Activated CD4-positive, alpha-beta T cell treated with anti-CD3 and anti-CD28 coated beads, Interleukin-2, amount 10 ng/mL, durations not matched to agents 24 days and 14 days (primary cell): ENCODE results near the gene CFAP91. TPM values are rescaled to one million over a fixed set of nuclear protein-coding genes. Genes with fewer than 3 reads are reported as not detected.

Source experiments
- DNase-seq: peaks from one replicate; pipeline ENCODE4 v3.0.0; 2022
- H3K27ac Mint-ChIP-seq: one replicate; pipeline ENCODE4 v1.8.0; 2022; ENCODE audit warnings: mild to moderate bottlenecking, mixed read lengths
- H3K27me3 Mint-ChIP-seq: one replicate; pipeline ENCODE4 v1.8.0; 2022; ENCODE audit warnings: mixed read lengths
- H3K36me3 Mint-ChIP-seq: one replicate; pipeline ENCODE4 v1.8.0; 2022; ENCODE audit warnings: low read depth, mild to moderate bottlenecking, mixed read lengths
- H3K4me1 Mint-ChIP-seq: one replicate; pipeline ENCODE4 v1.8.0; 2021; ENCODE audit warnings: mixed read lengths
- H3K4me3 Mint-ChIP-seq: one replicate; pipeline ENCODE4 v1.8.0; 2022; ENCODE audit warnings: mild to moderate bottlenecking, moderate library complexity, mixed read lengths
- H3K9me3 Mint-ChIP-seq: one replicate; pipeline ENCODE4 v1.8.0; 2021; ENCODE audit warnings: mixed read lengths
- intact Hi-C: fragments of 100-400 bp; cut with micrococcal nuclease; formaldehyde crosslinking; loops from one replicate; pipeline ENCODE4 v1.15.1; 2023
- total RNA-seq: library from RNA; stranded (reverse); gene quantifications from 2 replicates; pipeline ENCODE4 v1.2.3, GENCODE V29; 2022

The CFAP91 gene
- total RNA-seq, 1 donor from 2014 or later = 0.26 TPM

GRCh38 chr3:119697394-119697793 lies 5.4 kb upstream of the CFAP91 start:
- Mint-ChIP-seq H3K27me3 (no peaks in the 10 kb centered on the region), H3K36me3 (peaks cover 5% of the 10 kb centered on the region), H3K4me3 (no peak overlapping the region), H3K9me3 (peaks cover 12% of the 10 kb centered on the region), H3K27ac (no peak overlapping the region), H3K4me1 (peaks cover 28% of the 10 kb centered on the region)
- intact Hi-C loops = no loop called here
- DNase-seq = no peak

DNA sequence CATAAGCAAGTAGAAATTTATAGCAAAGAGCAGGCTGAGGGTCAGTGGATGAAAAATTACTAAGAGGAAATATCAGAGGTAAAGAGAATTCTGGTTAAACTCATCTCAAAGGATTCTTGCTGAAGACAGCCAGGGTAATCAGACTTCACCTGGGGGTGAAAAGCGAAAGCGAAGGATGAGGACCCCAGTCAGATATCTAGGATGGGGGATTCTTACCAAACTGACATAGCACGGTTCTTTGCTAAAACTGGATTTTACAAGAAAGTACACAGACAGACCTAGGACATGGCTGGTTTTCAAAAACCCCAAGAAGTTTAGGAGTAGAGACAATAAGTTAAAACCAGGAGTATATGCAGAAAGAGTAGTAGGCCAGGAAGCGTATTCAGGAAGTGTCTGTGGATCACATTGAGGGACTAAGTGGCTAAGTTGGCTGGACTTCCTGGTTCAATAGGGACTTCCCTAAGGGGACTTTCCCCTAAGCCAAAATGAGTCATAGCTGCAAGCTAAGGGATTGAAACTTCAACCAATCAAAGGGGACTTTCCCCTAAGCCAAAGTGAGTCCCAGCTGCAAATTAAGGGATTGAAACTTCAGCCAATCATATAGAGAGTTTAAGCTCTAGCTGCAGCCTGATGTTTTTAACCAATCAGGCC lies 2.4 kb upstream of the CFAP91 start:
- H3K27me3 Mint-ChIP-seq = peaks cover 19% of the 10 kb centered on the region
- H3K36me3 Mint-ChIP-seq = peaks cover 9% of the 10 kb centered on the region
- H3K9me3 Mint-ChIP-seq = peaks cover 9% of the 10 kb centered on the region
- peaks cover 32% of the 10 kb centered on the region for H3K4me1 Mint-ChIP-seq
- intact Hi-C loops = loop anchor here (1.0 to 5.0 kb wide), 7 partner anchors 23 to 897 kb away; partner anchors contain the start of genes COX17, GSK3B, NDUFB4 and TMEM39A
- peak; percentile 83 for DNase-seq
- H3K27ac Mint-ChIP-seq = peak overlapping the region; percentile 90
- H3K4me3 Mint-ChIP-seq = peak overlapping the region; percentile 39

- intact Hi-C loops = loop anchor here (1.0 to 5.0 kb wide), 7 partner anchors 24 to 896 kb away; partner anchors contain the start of genes COX17, GSK3B, NDUFB4 and TMEM39A
- Mint-ChIP-seq H3K4me3 (peak overlapping the region; percentile 39), H3K27me3 (peaks cover 22% of the 10 kb centered on the region), H3K36me3 (peaks cover 9% of the 10 kb centered on the region), H3K9me3 (peaks cover 9% of the 10 kb centered on the region), H3K27ac (peak overlapping the region; percentile 90), H3K4me1 (peaks cover 29% of the 10 kb centered on the region)
- DNase-seq = peak; percentile 67
These were observed 1.7 kb upstream of the CFAP91 start for GRCh38 chr3:119700920-119701734.

- Mint-ChIP-seq H3K36me3 (peaks cover 9% of the 10 kb centered on the region), H3K27ac (peak overlapping the region; percentile 40)
- intact Hi-C loops = loop anchor here (2.0 to 5.0 kb wide), 3 partner anchors 205 to 893 kb away; partner anchors contain the start of genes GSK3B, NDUFB4 and TIMMDC1
These were observed 1.2 kb downstream of the CFAP91 start for GRCh38 chr3:119703820-119704531.

DNA sequence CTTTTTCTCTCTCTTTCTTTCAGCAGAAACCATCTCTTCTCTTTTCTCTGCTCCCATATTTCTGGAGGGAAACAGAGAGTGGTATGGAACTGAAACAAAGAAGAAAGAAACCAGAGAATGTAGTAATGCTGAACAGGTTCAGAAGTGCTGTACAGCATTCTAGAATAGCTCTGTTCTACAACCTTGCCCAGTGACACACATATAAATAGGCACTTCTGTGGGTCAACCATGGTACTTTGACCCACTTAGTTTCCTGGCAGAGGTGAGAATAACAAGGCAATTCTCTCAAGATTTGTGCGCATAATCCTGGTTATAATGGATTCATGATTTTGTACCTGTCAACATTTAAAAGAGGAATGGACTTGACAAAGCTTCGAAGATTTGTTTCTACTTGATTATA lies 12.3 kb downstream of the CFAP91 start:
- no peaks in the 10 kb centered on the region for H3K4me1 Mint-ChIP-seq
- H3K27ac Mint-ChIP-seq = no peak overlapping the region
- intact Hi-C loops = no loop called here
- no peaks in the 10 kb centered on the region for H3K9me3 Mint-ChIP-seq
- DNase-seq = no peak
- H3K36me3 Mint-ChIP-seq = no peaks in the 10 kb centered on the region
- H3K27me3 Mint-ChIP-seq = peaks cover 4% of the 10 kb centered on the region
- H3K4me3 Mint-ChIP-seq = no peak overlapping the region

More at GRCh38 chr3:119703820-119704531, 1.2 kb downstream of the CFAP91 start:
- Mint-ChIP-seq H3K9me3 (peaks cover 9% of the 10 kb centered on the region), H3K4me3 (peak overlapping the region; percentile 83), H3K27me3 (peaks cover 29% of the 10 kb centered on the region), H3K4me1 (peaks cover 29% of the 10 kb centered on the region)
- DNase-seq = no peak

GRCh38 chr3:119716998-119717397 lies 14.2 kb downstream of the CFAP91 start:
- no peak overlapping the region for H3K4me3 Mint-ChIP-seq
- no peaks in the 10 kb centered on the region for H3K4me1 Mint-ChIP-seq
- no peak overlapping the region for H3K27ac Mint-ChIP-seq
- intact Hi-C loops = no loop called here
- H3K9me3 Mint-ChIP-seq = no peaks in the 10 kb centered on the region
- H3K36me3 Mint-ChIP-seq = no peaks in the 10 kb centered on the region
- peaks cover 8% of the 10 kb centered on the region for H3K27me3 Mint-ChIP-seq
- DNase-seq = no peak

GRCh38 chr3:119717520-119717919 lies 14.7 kb downstream of the CFAP91 start:
- Mint-ChIP-seq H3K27ac (no peak overlapping the region), H3K4me1 (no peaks in the 10 kb centered on the region), H3K9me3 (no peaks in the 10 kb centered on the region), H3K36me3 (no peaks in the 10 kb centered on the region), H3K27me3 (peaks cover 8% of the 10 kb centered on the region), H3K4me3 (no peak overlapping the region)
- intact Hi-C loops = no loop called here
- no peak for DNase-seq

- H3K36me3 Mint-ChIP-seq = no peaks in the 10 kb centered on the region
- intact Hi-C loops = no loop called here
- H3K9me3 Mint-ChIP-seq = no peaks in the 10 kb centered on the region
- peaks cover 10% of the 10 kb centered on the region for H3K27me3 Mint-ChIP-seq
- no peak for DNase-seq
- no peaks in the 10 kb centered on the region for H3K4me1 Mint-ChIP-seq
- H3K27ac Mint-ChIP-seq = no peak overlapping the region
- no peak overlapping the region for H3K4me3 Mint-ChIP-seq
These were observed 20.2 kb downstream of the CFAP91 start for GRCh38 chr3:119723022-119723421.

DNA sequence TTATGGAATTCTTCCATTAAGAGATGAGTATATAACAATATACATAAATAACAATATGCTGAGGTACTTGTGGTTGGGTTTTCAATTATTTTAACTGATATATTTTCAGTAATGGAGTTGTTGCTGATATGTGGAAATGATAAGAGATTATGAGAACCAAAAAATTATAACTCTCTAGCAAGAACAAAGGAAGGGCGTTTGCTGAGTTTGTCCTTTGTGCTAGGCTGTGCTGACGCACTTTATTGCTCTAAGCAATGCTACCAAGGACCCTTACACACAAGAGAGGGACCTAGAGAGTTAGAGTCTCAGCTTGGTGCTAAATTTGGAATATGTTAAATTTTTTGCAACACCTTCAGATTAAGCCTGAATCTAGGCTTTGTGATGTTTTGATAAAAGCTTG lies 24.1 kb downstream of the CFAP91 start:
- Mint-ChIP-seq H3K27me3 (peaks cover 2% of the 10 kb centered on the region), H3K9me3 (no peaks in the 10 kb centered on the region), H3K27ac (no peak overlapping the region), H3K36me3 (no peaks in the 10 kb centered on the region), H3K4me3 (no peak overlapping the region), H3K4me1 (no peaks in the 10 kb centered on the region)
- intact Hi-C loops = no loop called here
- DNase-seq = no peak

DNA sequence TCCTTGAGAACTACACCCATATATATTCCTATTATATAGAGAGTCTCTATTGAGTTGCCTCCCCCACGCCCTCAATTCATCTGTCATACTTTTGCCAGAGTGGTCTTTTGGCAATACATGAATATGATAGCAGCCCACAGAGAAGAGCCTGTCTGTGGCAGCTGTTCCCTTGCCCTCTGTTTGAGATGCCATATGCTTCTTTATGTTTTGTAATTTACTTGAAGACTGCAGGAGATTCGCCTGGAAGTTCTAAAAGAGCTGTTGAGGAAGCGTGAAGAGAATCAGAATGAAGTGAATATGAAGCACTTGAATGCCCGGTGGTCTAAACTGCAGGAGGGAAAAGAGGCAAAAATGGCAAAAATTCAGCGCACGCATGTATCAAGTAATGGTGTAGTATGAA lies 27.2 kb downstream of the CFAP91 start:
- no peak overlapping the region for H3K27ac Mint-ChIP-seq
- H3K4me3 Mint-ChIP-seq = no peak overlapping the region
- peaks cover 2% of the 10 kb centered on the region for H3K4me1 Mint-ChIP-seq
- H3K36me3 Mint-ChIP-seq = no peaks in the 10 kb centered on the region
- no peak for DNase-seq
- intact Hi-C loops = no loop called here
- no peaks in the 10 kb centered on the region for H3K9me3 Mint-ChIP-seq
- H3K27me3 Mint-ChIP-seq = peaks cover 9% of the 10 kb centered on the region

GRCh38 chr3:119731560-119732343 lies 28.9 kb downstream of the CFAP91 start:
- peaks cover 2% of the 10 kb centered on the region for H3K4me1 Mint-ChIP-seq
- peaks cover 7% of the 10 kb centered on the region for H3K27me3 Mint-ChIP-seq
- H3K27ac Mint-ChIP-seq = no peak overlapping the region
- no peaks in the 10 kb centered on the region for H3K9me3 Mint-ChIP-seq
- H3K36me3 Mint-ChIP-seq = no peaks in the 10 kb centered on the region
- intact Hi-C loops = no loop called here
- no peak for DNase-seq
- H3K4me3 Mint-ChIP-seq = no peak overlapping the region

DNA sequence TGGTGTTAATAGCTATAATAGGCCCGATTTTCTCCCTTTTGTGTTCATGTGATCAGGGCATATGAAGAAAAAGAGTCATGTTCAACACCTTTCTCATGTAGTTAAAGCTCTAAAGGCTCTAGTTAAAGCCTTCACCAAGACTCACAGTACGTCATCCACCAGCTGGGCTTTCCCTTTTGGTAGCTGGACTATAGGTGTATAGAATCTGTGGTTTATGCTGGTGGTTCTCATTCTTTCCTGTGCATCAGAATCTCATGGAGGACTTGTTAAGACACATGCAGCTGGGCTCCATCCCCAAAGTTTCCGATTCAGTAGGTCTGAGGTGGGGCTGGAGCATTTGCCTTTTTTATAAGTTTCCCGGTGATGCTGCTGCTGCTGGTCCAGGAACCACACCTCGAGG lies 31.0 kb downstream of the CFAP91 start:
- intact Hi-C loops = no loop called here
- no peak overlapping the region for H3K4me3 Mint-ChIP-seq
- H3K27ac Mint-ChIP-seq = no peak overlapping the region
- H3K4me1 Mint-ChIP-seq = peaks cover 2% of the 10 kb centered on the region
- peaks cover 11% of the 10 kb centered on the region for H3K27me3 Mint-ChIP-seq
- no peaks in the 10 kb centered on the region for H3K9me3 Mint-ChIP-seq
- no peak for DNase-seq
- H3K36me3 Mint-ChIP-seq = no peaks in the 10 kb centered on the region

DNA sequence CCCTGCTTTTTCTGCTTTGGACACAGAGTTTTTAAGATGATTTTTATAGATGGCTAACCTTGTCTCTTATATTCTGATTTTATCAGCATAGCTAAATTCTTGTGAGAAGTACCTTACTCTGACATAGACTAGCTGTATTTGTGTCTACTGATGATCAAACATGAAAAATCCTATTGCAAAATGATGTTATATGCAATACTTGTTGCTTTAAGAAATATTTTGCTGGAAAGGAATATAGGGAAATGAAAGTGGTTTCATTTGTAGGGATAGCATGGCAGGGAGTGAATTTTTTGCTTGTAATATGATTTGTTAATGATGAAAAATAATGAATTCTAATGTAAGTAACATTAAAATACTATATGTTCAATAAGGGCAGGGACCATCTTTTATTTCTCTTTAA lies 35.9 kb downstream of the CFAP91 start:
- peaks cover 28% of the 10 kb centered on the region for H3K27me3 Mint-ChIP-seq
- no peak overlapping the region for H3K27ac Mint-ChIP-seq
- no peak overlapping the region for H3K4me3 Mint-ChIP-seq
- H3K9me3 Mint-ChIP-seq = no peaks in the 10 kb centered on the region
- intact Hi-C loops = no loop called here
- H3K4me1 Mint-ChIP-seq = peaks cover 3% of the 10 kb centered on the region
- DNase-seq = no peak
- no peaks in the 10 kb centered on the region for H3K36me3 Mint-ChIP-seq
